Mesenchymal stem cell (in vitro differentiated cells and primary cell): ENCODE measurements around the gene ARHGAP32.

Experiments
- DNase-seq: peaks from one replicate; pipeline ENCODE4 v3.0.0-alpha.2; 2013
- H2AFZ ChIP-seq: one replicate; pipeline ENCODE4 v1.6.1; 2013; ENCODE audit warnings: low read depth, mild to moderate bottlenecking, control low read depth, inconsistent platforms, low read length, moderate library complexity
- H2AK5ac ChIP-seq: 2 replicates; pipeline ENCODE4 v1.6.1; 2013; ENCODE audit warnings: low read length, moderate library complexity, mild to moderate bottlenecking, inconsistent platforms; ENCODE audit not compliant: severe bottlenecking
- H2BK120ac ChIP-seq: one replicate; pipeline ENCODE4 v1.6.1; 2013; ENCODE audit warnings: low read depth, mild to moderate bottlenecking, inconsistent platforms, low read length, moderate library complexity
- H2BK12ac ChIP-seq, 2 experiments: one replicate each; pipeline ENCODE4 v1.6.1; 2013; ENCODE audit warnings: inconsistent platforms in 2 of 2, low read length in 2 of 2, mild to moderate bottlenecking in 2 of 2, moderate library complexity in 2 of 2, control low read depth in 1 of 2
- H2BK15ac ChIP-seq: one replicate; pipeline ENCODE4 v1.6.1; 2013; ENCODE audit warnings: mild to moderate bottlenecking, low read depth, inconsistent platforms; ENCODE audit not compliant: poor library complexity, severe bottlenecking
- H2BK5ac ChIP-seq: 2 replicates; pipeline ENCODE4 v1.6.1; 2013; ENCODE audit warnings: low read depth, mild to moderate bottlenecking, low read length, control low read depth, inconsistent platforms; ENCODE audit not compliant: poor library complexity, severe bottlenecking
- H3K14ac ChIP-seq, 2 experiments: one replicate each; pipeline ENCODE4 v1.6.1; 2013; ENCODE audit warnings: inconsistent platforms in 2 of 2, low read length in 2 of 2, control low read depth in 1 of 2, mild to moderate bottlenecking in 1 of 2, moderate library complexity in 1 of 2
- H3K18ac ChIP-seq, 2 experiments: one replicate each; pipeline ENCODE4 v1.6.1; 2013; ENCODE audit warnings: inconsistent platforms in 2 of 2, low read length in 2 of 2, control low read depth in 1 of 2, low read depth in 1 of 2, mild to moderate bottlenecking in 1 of 2
- H3K23ac ChIP-seq, 2 experiments: one replicate each; pipeline ENCODE4 v1.6.1; 2013; ENCODE audit warnings: inconsistent platforms in 2 of 2, low read length in 2 of 2, mild to moderate bottlenecking in 2 of 2, moderate library complexity in 2 of 2, control low read depth in 1 of 2
- H3K27ac ChIP-seq: 2 replicates; pipeline ENCODE4 v1.5.1; 2013; ENCODE audit warnings: mild to moderate bottlenecking, moderate library complexity, low read length, control low read depth, inconsistent platforms; ENCODE audit not compliant: poor library complexity, severe bottlenecking
- H3K27me3 ChIP-seq, 2 experiments: 2 replicates each; pipeline versions ENCODE4 v1.6.1 to v1.7.0; 2013; ENCODE audit warnings: low read length in 2 of 2, mild to moderate bottlenecking in 2 of 2, moderate library complexity in 2 of 2, control low read depth in 1 of 2, inconsistent platforms in 1 of 2; ENCODE audit not compliant: control insufficient read depth in 1 of 2, insufficient read depth in 1 of 2
- H3K36me3 ChIP-seq, 2 experiments: 2 replicates each; pipeline versions ENCODE4 v1.6.1 to v1.7.0; 2013; ENCODE audit warnings: low read length in 2 of 2, control low read depth in 1 of 2, inconsistent platforms in 1 of 2, low read depth in 1 of 2, mild to moderate bottlenecking in 1 of 2; ENCODE audit not compliant: insufficient read depth in 2 of 2, control insufficient read depth in 1 of 2
- H3K4ac ChIP-seq, 2 experiments: one replicate each; pipeline ENCODE4 v1.6.1; 2013; ENCODE audit warnings: inconsistent platforms in 2 of 2, low read length in 2 of 2, mild to moderate bottlenecking in 2 of 2, moderate library complexity in 2 of 2, control low read depth in 1 of 2, low read depth in 1 of 2
- H3K4me1 ChIP-seq: 2 replicates; pipeline ENCODE4 v1.6.1; 2013; ENCODE audit warnings: low read depth, low read length, control low read depth; ENCODE audit not compliant: control insufficient read depth, insufficient read depth
- H3K4me2 ChIP-seq: 2 replicates; pipeline ENCODE4 v1.6.1; 2013; ENCODE audit warnings: low read length, mild to moderate bottlenecking, inconsistent platforms; ENCODE audit not compliant: poor library complexity, severe bottlenecking
- H3K4me3 ChIP-seq, 2 experiments: 2 replicates each; pipeline versions ENCODE4 v1.5.1 to v1.7.0; 2013; ENCODE audit warnings: low read length in 2 of 2, mild to moderate bottlenecking in 2 of 2, control low read depth in 1 of 2, low read depth in 1 of 2; ENCODE audit not compliant: insufficient read depth in 1 of 2
- H3K79me1 ChIP-seq: replicated peaks from 2 replicates; pipeline ENCODE4 v1.6.1; 2013; ENCODE audit warnings: mild to moderate bottlenecking, control low read depth, low read length, inconsistent platforms; ENCODE audit not compliant: poor library complexity, severe bottlenecking
- H3K9ac ChIP-seq: 2 replicates; pipeline ENCODE4 v1.7.0; 2013; ENCODE audit warnings: mild to moderate bottlenecking, low read length, moderate library complexity
- H3K9me3 ChIP-seq: 2 replicates; pipeline ENCODE4 v1.7.0; 2013; ENCODE audit warnings: mild to moderate bottlenecking, low read length; ENCODE audit not compliant: control insufficient read depth
- H4K8ac ChIP-seq: one replicate; pipeline ENCODE4 v1.6.1; 2013; ENCODE audit warnings: inconsistent platforms, mild to moderate bottlenecking, low read length, moderate library complexity
- H4K91ac ChIP-seq: one replicate; pipeline ENCODE4 v1.6.1; 2013; ENCODE audit warnings: mild to moderate bottlenecking, low read length, inconsistent platforms
- WGBS: methylation state at CpG from one replicate; pipeline ENCODE4 v1.1.7; 2013; ENCODE audit warnings: mixed read lengths; 5-methylcytosine and 5-hydroxymethylcytosine counted together

ARHGAP32 gene

GRCh38 chr11:128947773-128948172 is 244.4 kb downstream of the ARHGAP32 start:
- Histone ChIP-seq H3K4me2 (no peak overlapping the region), H2BK120ac (no peak overlapping the region), H3K18ac (no peak overlapping the region), H3K9ac (no peak overlapping the region), H3K4me3 (no peak overlapping the region), H2BK5ac (no peak overlapping the region), H3K14ac (no peak overlapping the region), H3K23ac (no peak overlapping the region), H4K91ac (no peak overlapping the region), H3K79me1 (no peaks in the 10 kb centered on the region), H3K4me1 (peaks cover 2% of the 10 kb centered on the region), H2BK12ac (no peak overlapping the region), H3K27ac (no peak overlapping the region), H2AFZ (no peak overlapping the region), H2BK15ac (no peak overlapping the region), H3K9me3 (no peaks in the 10 kb centered on the region), H3K27me3 (peaks cover 19 to 21% of the 10 kb centered on the region in 2 experiments), H3K36me3 (no peaks in the 10 kb centered on the region), H3K4ac (no peak overlapping the region), H4K8ac (no peak overlapping the region), H2AK5ac (no peak overlapping the region)
- no peak for DNase-seq
- 95% methylated on average over 1 of the region's 2 CpGs for WGBS

GRCh38 chr11:128946648-128947047 is 245.5 kb downstream of the ARHGAP32 start:
- WGBS, result no CpG with 5 or more reads among the region's 2 CpGs
- peaks cover 24 to 27% of the 10 kb centered on the region in 2 experiments for H3K27me3 ChIP-seq
- no peak overlapping the region for H3K9ac ChIP-seq
- no peak overlapping the region for H4K91ac ChIP-seq
- no peak overlapping the region for H3K18ac ChIP-seq
- H3K36me3 ChIP-seq, result no peaks in the 10 kb centered on the region
- H3K9me3 ChIP-seq, result no peaks in the 10 kb centered on the region
- no peak overlapping the region for H3K4ac ChIP-seq
- H2BK15ac ChIP-seq, result no peak overlapping the region
- H2BK12ac ChIP-seq, result no peak overlapping the region
- DNase-seq, result no peak
- H3K4me3 ChIP-seq, result no peak overlapping the region
- peaks cover 5% of the 10 kb centered on the region for H3K4me1 ChIP-seq
- no peak overlapping the region for H3K23ac ChIP-seq
- H3K27ac ChIP-seq, result no peak overlapping the region
- H3K14ac ChIP-seq, result no peak overlapping the region
- no peak overlapping the region for H2BK120ac ChIP-seq
- no peaks in the 10 kb centered on the region for H3K79me1 ChIP-seq
- H2BK5ac ChIP-seq, result no peak overlapping the region
- H2AK5ac ChIP-seq, result no peak overlapping the region
- no peak overlapping the region for H2AFZ ChIP-seq
- H3K4me2 ChIP-seq, result no peak overlapping the region
- H4K8ac ChIP-seq, result no peak overlapping the region

GRCh38 chr11:128943428-128943976 is 248.6 kb downstream of the ARHGAP32 start:
- Histone ChIP-seq H3K14ac (no peak overlapping the region), H3K4me2 (no peak overlapping the region), H2BK5ac (no peak overlapping the region), H3K27ac (no peak overlapping the region), H4K91ac (no peak overlapping the region), H3K9me3 (no peaks in the 10 kb centered on the region), H3K36me3 (no peaks in the 10 kb centered on the region), H3K79me1 (no peaks in the 10 kb centered on the region), H2BK120ac (no peak overlapping the region), H2AK5ac (no peak overlapping the region), H3K4me3 (no peak overlapping the region), H3K18ac (peak overlapping the region in 1 of 2 experiments; percentile 18), H3K4ac (no peak overlapping the region), H3K4me1 (peaks cover 6% of the 10 kb centered on the region), H2BK12ac (no peak overlapping the region), H4K8ac (no peak overlapping the region), H2AFZ (no peak overlapping the region), H3K27me3 (peaks cover 46 to 56% of the 10 kb centered on the region in 2 experiments), H2BK15ac (no peak overlapping the region), H3K9ac (no peak overlapping the region), H3K23ac (no peak overlapping the region)
- DNase-seq, result no peak
- WGBS, result 87% methylated on average over 16 of the region's 16 CpGs

GRCh38 chr11:128942817-128943427 is 249.2 kb downstream of the ARHGAP32 start, which contains the start of gene TP53AIP1:
Gene TP53AIP1, minus strand, starts transcription at chr11:128942871. Its CDS starts 5,053 bp downstream, at chr11:128937818.
- no peak within 1 kb of the TSS for H3K4me2 ChIP-seq
- no peak within 1 kb of the TSS for H2AFZ ChIP-seq
- H2BK12ac ChIP-seq, result no peak within 1 kb of the TSS
- H3K36me3 ChIP-seq, result no peaks in the 10 kb centered on the region
- no peak within 1 kb of the TSS for H2BK5ac ChIP-seq
- no peak within 1 kb of the TSS for H3K4ac ChIP-seq
- H2BK15ac ChIP-seq, result no peak within 1 kb of the TSS
- no peak within 1 kb of the TSS for H3K4me3 ChIP-seq
- H3K18ac ChIP-seq, result peak within 1 kb of the TSS in 1 of 2 experiments; percentile 18
- no peaks in the 10 kb centered on the region for H3K9me3 ChIP-seq
- H3K27ac ChIP-seq, result no peak within 1 kb of the TSS
- peaks cover 45 to 61% of the 10 kb centered on the region in 2 experiments for H3K27me3 ChIP-seq
- no peaks in the 10 kb centered on the region for H3K79me1 ChIP-seq
- WGBS, result 90% methylated on average over 21 of the region's 21 CpGs
- H3K23ac ChIP-seq, result no peak within 1 kb of the TSS
- DNase-seq, result no peak
- peaks cover 6% of the 10 kb centered on the region for H3K4me1 ChIP-seq
- H4K91ac ChIP-seq, result peak within 1 kb of the TSS; percentile 40
- H2BK120ac ChIP-seq, result no peak within 1 kb of the TSS
- no peak within 1 kb of the TSS for H3K14ac ChIP-seq
- H3K9ac ChIP-seq, result no peak within 1 kb of the TSS
- no peak within 1 kb of the TSS for H2AK5ac ChIP-seq
- H4K8ac ChIP-seq, result no peak within 1 kb of the TSS
